Transverse colon (tissue), 4 donors: ENCODE results near the gene IRF4. TPM values are rescaled to one million over a fixed set of nuclear protein-coding genes. Genes with fewer than 3 reads are reported as not detected.

Experiments
- DNase-seq: peaks from one replicate; pipeline ENCODE4 v3.0.0-alpha.2; 2019
- H3K27ac ChIP-seq, 4 donors: fragments of 200-600 bp; sonication (generic); 2 replicates each; pipeline ENCODE4 v1.5.1; 2016 to 2018; ENCODE audit warnings: inconsistent platforms in 4 of 4
- H3K27me3 ChIP-seq: fragments of 200-600 bp; sonication (generic); 2 replicates; pipeline ENCODE4 v1.5.1; 2017; ENCODE audit warnings: inconsistent platforms
- H3K36me3 ChIP-seq, 4 donors: fragments of 200-600 bp; sonication (generic); 2 replicates each; pipeline ENCODE4 v1.5.1; 2017 to 2019; ENCODE audit warnings: inconsistent platforms in 4 of 4
- H3K4me1 ChIP-seq, 4 donors: fragments of 200-600 bp; sonication (generic); 2 replicates each; pipeline ENCODE4 v1.5.1; 2017 to 2020; ENCODE audit warnings: inconsistent platforms in 4 of 4
- H3K4me3 ChIP-seq, 4 donors: fragments of 200-600 bp; sonication (generic); 1 replicate in 1 of 4; 2 replicates in 3 of 4; pipeline versions ENCODE4 v1.5.1 to v1.6.1; 2017 to 2019; ENCODE audit warnings: inconsistent platforms in 4 of 4
- H3K9me3 ChIP-seq, 2 donors: fragments of 200-600 bp; sonication (generic); 2 replicates each; pipeline ENCODE4 v1.5.1; 2017 to 2019; ENCODE audit warnings: inconsistent platforms in 2 of 2
- CTCF ChIP-seq, 5 experiments: fragments of 200-600 bp in 3 of 5; fragments of 450-650 bp in 2 of 5; sonication (generic) in 3 of 5; IDR thresholded peaks; 1 replicate in 2 of 5; 2 replicates in 3 of 5; pipeline ENCODE4 v1.5.1; 2016 to 2017; ENCODE audit warnings: antibody characterized with exemption in 5 of 5, inconsistent platforms in 3 of 5, mild to moderate bottlenecking in 2 of 5, moderate library complexity in 1 of 5
- EP300 ChIP-seq: sonication (generic); formaldehyde crosslinking; IDR thresholded peaks from one replicate; pipeline ENCODE4 v1.6.1; 2017; ENCODE audit warnings: antibody characterized with exemption, low read depth
- POLR2A ChIP-seq: fragments of 450-650 bp; IDR thresholded peaks from one replicate; pipeline ENCODE4 v1.6.1; 2016; ENCODE audit warnings: antibody characterized with exemption, mild to moderate bottlenecking, moderate library complexity
- POLR2AphosphoS5 ChIP-seq, 3 donors: sonication (generic); formaldehyde crosslinking; IDR thresholded peaks; one replicate each; pipeline ENCODE4 v1.6.1; 2016; ENCODE audit warnings: antibody characterized with exemption in 3 of 3
- WGBS, 2 donors: methylation state at CpG; one replicate each; pipeline ENCODE4 v1.1.5; 2018; ENCODE audit warnings: low coverage in 1 of 2; 5-methylcytosine and 5-hydroxymethylcytosine counted together
- in situ Hi-C, 4 donors: fragments of 200-750 bp; cut with MboI; loops; one replicate each; pipeline versions ENCODE4 v1.15.0 to v1.15.1; 2017; ENCODE audit warnings: low sequenced_read_pairs in 3 of 4, low pct_ligation_motif_present in 1 of 4, low pct_unique_long_range_greater_than_20kb in 1 of 4
- intact Hi-C: fragments of 100-400 bp; cut with DNase I; formaldehyde crosslinking; loops from one replicate; pipeline ENCODE4 v1.15.1; 2023; ENCODE audit warnings: low total_unique reads
- total RNA-seq, 4 donors: library from RNA; depleted of rRNA; stranded (reverse); fragments of >200 nt; gene quantifications; one replicate each; pipeline ENCODE4 v1.1.0, GENCODE V29; 2016

Gene IRF4
- total RNA-seq, 4 donors from 2014 or later = 0.40 to 18.4 (median 4.3) TPM

DNA sequence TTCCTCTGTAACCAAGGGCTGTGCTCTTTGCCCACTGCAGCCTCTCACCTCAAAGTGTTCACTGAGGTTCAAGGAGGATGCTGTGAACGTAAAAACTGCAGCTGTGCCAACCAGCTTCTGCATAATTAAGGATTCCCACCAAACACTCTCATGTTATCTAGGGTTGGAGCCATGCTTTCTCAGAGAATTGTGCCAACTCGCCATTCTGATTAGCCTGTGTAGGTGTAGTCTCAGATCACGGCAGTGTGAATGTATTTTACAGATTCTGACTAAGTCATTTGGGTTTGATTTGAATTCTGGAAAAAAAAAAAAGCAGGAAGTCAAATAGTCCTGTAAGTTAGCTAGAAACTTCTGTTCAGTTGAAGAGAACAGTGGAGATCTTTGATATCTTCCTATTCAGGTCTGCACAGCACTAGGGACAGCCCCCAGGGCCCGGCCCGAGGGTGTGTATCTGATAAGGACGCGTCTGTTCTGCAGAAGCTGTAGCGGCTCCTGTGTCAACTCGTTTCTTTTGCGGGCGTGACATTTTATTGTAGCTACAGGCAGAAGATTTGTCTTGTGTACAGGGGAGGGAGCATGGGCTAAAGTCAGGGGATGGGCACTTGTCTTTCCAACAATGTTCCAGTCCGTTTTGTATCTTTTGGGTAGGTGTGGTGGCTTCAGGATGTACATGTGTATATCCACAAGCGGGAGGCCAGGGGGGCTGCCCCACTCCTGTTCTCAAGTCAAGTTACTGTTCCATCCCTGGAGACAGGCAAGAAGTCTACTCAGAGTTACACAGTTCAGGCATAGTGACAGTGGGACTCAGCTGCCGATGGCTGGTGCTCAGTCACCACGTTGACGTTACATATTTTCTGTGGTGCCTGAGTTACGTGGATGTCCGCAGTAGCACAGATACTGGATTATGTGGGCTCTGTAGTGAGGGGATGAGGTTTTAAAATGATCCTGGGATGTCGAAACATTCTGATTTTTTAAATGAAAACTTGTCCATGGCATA, 12.4 kb downstream of the IRF4 start:
- H3K36me3 ChIP-seq = no peaks in the 10 kb centered on the region
- DNase-seq = peak; percentile 55
- H3K27me3 ChIP-seq = peaks cover 7% of the 10 kb centered on the region
- H3K9me3 ChIP-seq = no peaks in the 10 kb centered on the region
- intact Hi-C loops = loop anchor here (5.0 kb wide), 1 partner anchor 217 kb away; no protein-coding TSS in a partner anchor
- H3K4me3 ChIP-seq = no peak overlapping the region
- peaks cover 0 to 6% (median 0%) of the 10 kb centered on the region in 4 donors for H3K4me1 ChIP-seq
- WGBS, 2 donors = 41 to 53% methylated on average over 3 to 19 of the region's 19 CpGs
- no peak for TF ChIP-seq EP300
- no peak for TF ChIP-seq POLR2AphosphoS5 (IDR thresholded peaks at IDR 0.05)
- no peak for TF ChIP-seq CTCF (IDR thresholded peaks at IDR 0.05)
- no peak for TF ChIP-seq POLR2A
- H3K27ac ChIP-seq = no peak overlapping the region
- in situ Hi-C loops = no loop called here

DNA sequence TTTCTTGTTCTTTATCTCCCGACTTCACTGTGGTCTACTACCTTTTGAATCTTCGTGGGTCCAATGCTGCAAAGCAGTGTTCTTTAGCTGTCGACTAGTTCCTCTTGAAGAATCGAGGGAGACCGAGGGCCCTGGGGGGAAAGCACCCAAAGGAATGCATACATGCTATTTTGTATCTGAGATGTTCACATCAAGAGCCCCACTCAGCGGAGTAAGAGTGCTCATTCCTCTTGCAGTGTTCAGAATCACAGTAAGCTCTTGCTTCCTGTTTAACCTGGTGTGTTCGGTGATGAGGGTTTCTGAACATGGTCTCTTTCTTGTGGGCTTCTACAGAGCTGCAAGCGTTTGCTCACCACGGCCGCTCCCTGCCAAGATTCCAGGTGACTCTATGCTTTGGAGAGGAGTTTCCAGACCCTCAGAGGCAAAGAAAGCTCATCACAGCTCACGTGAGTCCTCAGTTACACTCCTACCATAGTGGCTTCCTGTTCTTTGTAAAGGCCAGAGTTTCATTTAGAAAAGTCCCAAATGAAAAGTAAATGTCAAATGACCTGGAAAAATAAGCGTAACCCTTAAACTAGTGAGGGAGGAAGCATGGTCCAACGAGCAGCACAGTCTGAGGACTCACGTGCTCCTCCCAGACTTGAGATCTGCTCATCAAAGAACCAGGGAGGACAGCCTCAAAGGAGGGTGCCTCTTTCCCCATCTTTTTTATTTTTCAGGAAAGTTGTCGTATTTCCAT, 13.3 kb downstream of the IRF4 start:
- no peak overlapping the region for H3K4me3 ChIP-seq
- WGBS, 2 donors = 80 to 82% methylated on average over 10 to 15 of the region's 15 CpGs
- H3K27me3 ChIP-seq = peaks cover 5% of the 10 kb centered on the region
- intact Hi-C loops = loop anchor here (5.0 kb wide), 1 partner anchor 218 kb away; no protein-coding TSS in a partner anchor
- peaks cover 0 to 6% (median 0%) of the 10 kb centered on the region in 4 donors for H3K4me1 ChIP-seq
- in situ Hi-C loops = no loop called here
- TF ChIP-seq CTCF (IDR thresholded peaks at IDR 0.05) (no peak), POLR2A (no peak), POLR2AphosphoS5 (IDR thresholded peaks at IDR 0.05) (no peak), EP300 (no peak)
- no peaks in the 10 kb centered on the region for H3K9me3 ChIP-seq
- H3K36me3 ChIP-seq = no peaks in the 10 kb centered on the region
- DNase-seq = no peak
- no peak overlapping the region for H3K27ac ChIP-seq

GRCh38 chr6:408148-408547, 16.6 kb downstream of the IRF4 start:
- no peak overlapping the region for H3K27ac ChIP-seq
- H3K9me3 ChIP-seq = no peaks in the 10 kb centered on the region
- intact Hi-C loops = no loop called here
- TF ChIP-seq CTCF (IDR thresholded peaks at IDR 0.05) (no peak), POLR2A (no peak), EP300 (no peak), POLR2AphosphoS5 (IDR thresholded peaks at IDR 0.05) (no peak)
- in situ Hi-C loops = no loop called here
- peaks cover 23% of the 10 kb centered on the region for H3K27me3 ChIP-seq
- H3K4me3 ChIP-seq = no peak overlapping the region
- DNase-seq = no peak
- no peaks in the 10 kb centered on the region for H3K36me3 ChIP-seq
- H3K4me1 ChIP-seq = peaks cover 0 to 6% (median 0%) of the 10 kb centered on the region in 4 donors
- 58 to 63% methylated on average over 5 of the region's 5 CpGs for WGBS, 2 donors

- DNase-seq = no peak
- Histone ChIP-seq H3K4me1 (peaks cover 0 to 1% (median 0%) of the 10 kb centered on the region in 4 donors), H3K36me3 (no peaks in the 10 kb centered on the region), H3K9me3 (no peaks in the 10 kb centered on the region), H3K27me3 (peaks cover 26% of the 10 kb centered on the region), H3K27ac (no peak overlapping the region), H3K4me3 (no peak overlapping the region)
- TF ChIP-seq EP300 (no peak), CTCF (IDR thresholded peaks at IDR 0.05) (peak; percentile 15 to 61 (median 25)), POLR2A (no peak), POLR2AphosphoS5 (IDR thresholded peaks at IDR 0.05) (no peak)
- WGBS, 2 donors = 48 to 53% methylated on average over 5 to 9 of the region's 9 CpGs
- intact Hi-C loops (no loop called here), in situ Hi-C loops (no loop called here)
Measured at GRCh38 chr6:408599-409102, 17.1 kb downstream of the IRF4 start.
